ENCODE data around the gene GNAZ.

GNAZ gene

GRCh38 chr22:23092217-23092955 lies 22.1 kb downstream of the GNAZ start:
- no peak for DNase-seq (ENCODE audit: low spot score)

- no peak for DNase-seq (ENCODE audit: low spot score)
Measured at GRCh38 chr22:23093051-23093788, 22.9 kb downstream of the GNAZ start.

- no peak for DNase-seq (ENCODE audit: low spot score)
Measured at GRCh38 chr22:23094260-23094659, 23.9 kb downstream of the GNAZ start.

- no peak for DNase-seq (ENCODE audit: low spot score)
Measured at GRCh38 chr22:23094695-23095681, 24.7 kb downstream of the GNAZ start.

- no peak for DNase-seq (ENCODE audit: low spot score)
Measured at GRCh38 chr22:23095733-23096342, 25.5 kb downstream of the GNAZ start.

GRCh38 chr22:23097412-23098229 lies 27.3 kb downstream of the GNAZ start:
- DNase-seq (ENCODE audit: low spot score): no peak

GRCh38 chr22:23098230-23098705 lies 27.9 kb downstream of the GNAZ start:
- no peak for DNase-seq (ENCODE audit: low spot score)

GRCh38 chr22:23098718-23099530 lies 28.6 kb downstream of the GNAZ start:
- DNase-seq (ENCODE audit: low spot score): no peak

GRCh38 chr22:23099531-23099804 lies 29.1 kb downstream of the GNAZ start:
- no peak for DNase-seq (ENCODE audit: low spot score)

GRCh38 chr22:23100124-23100801 lies 29.9 kb downstream of the GNAZ start:
- DNase-seq (ENCODE audit: low spot score): no peak

- no peak for DNase-seq (ENCODE audit: low spot score)
Measured at GRCh38 chr22:23101524-23101923, 31.2 kb downstream of the GNAZ start.

- DNase-seq (ENCODE audit: low spot score): no peak
Measured at GRCh38 chr22:23102002-23102655, 31.8 kb downstream of the GNAZ start.

- no peak for DNase-seq (ENCODE audit: low spot score)
Measured at GRCh38 chr22:23102776-23103175, 32.5 kb downstream of the GNAZ start.

GRCh38 chr22:23103199-23103954 lies 33.1 kb downstream of the GNAZ start:
- DNase-seq (ENCODE audit: low spot score): no peak

- no peak for DNase-seq (ENCODE audit: low spot score)
Measured at GRCh38 chr22:23104187-23104971, 34.1 kb downstream of the GNAZ start.

- DNase-seq (ENCODE audit: low spot score): no peak
Measured at GRCh38 chr22:23105304-23105703, 35.0 kb downstream of the GNAZ start.

- no peak for DNase-seq (ENCODE audit: low spot score)
Measured at GRCh38 chr22:23105919-23106318, 35.6 kb downstream of the GNAZ start.

- DNase-seq (ENCODE audit: low spot score): no peak
Measured at GRCh38 chr22:23106344-23106743, 36.0 kb downstream of the GNAZ start.

All from kidney capillary endothelial cell (primary cell).